Muscle of arm (tissue), 12 donors: ENCODE measurements around the gene RNF217. TPM values are rescaled to one million over a fixed set of nuclear protein-coding genes. Genes with fewer than 3 reads are reported as not detected.
"Not testable (repeated sequence)": the region's sequence is repeated elsewhere in the genome, so short reads cannot be mapped to it uniquely, and the experiment has no call there.

Experiments
- DNase-seq: peaks from one replicate; pipeline ENCODE4 v3.0.0-alpha.2; 2013
- polyA plus RNA-seq, 12 donors: library from polyadenylated mRNA; unstranded; fragments of 120-200 nt; gene quantifications; one replicate each; pipeline ENCODE4 v1.2.1, GENCODE V29; 2013; ENCODE audit not compliant: insufficient read length in 12 of 12

RNF217 gene
- polyA plus RNA-seq, 12 donors: 32.6 to 78.8 (median 50.6) TPM; not detected in 1

DNA sequence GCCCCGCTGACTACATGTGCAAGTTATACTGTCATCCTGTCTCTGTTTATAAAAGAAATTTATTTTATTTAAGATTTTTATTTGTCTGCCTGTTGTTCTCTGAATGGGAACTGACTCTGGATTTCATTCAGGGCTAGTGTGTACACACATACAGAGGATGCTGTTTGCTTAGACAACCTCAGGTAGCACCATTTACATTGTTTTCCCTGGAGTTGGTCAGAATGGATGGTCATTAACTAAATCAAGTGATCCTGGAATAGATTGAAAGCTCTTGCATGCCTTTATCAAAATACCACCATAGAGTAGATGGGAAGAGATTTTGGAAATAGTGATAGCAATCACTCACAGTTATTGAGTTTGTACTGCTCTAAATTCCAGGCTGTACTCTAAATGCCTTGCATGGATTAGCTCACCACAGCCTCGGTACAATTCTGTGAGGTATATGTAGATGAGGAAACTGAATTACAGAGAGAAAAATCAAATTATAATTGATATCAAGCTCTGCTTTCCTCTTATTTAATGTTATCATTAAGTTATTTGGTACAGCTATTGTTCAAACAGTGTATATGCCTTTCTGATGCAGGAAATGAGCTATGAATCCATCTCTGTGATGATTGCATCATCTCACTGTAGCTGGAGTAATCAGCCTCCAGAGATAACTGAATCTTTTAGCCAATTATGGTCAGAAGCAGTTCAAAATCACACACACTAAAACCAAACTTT, 51.9 kb downstream of the RNF217 start:
- no peak for DNase-seq

DNA sequence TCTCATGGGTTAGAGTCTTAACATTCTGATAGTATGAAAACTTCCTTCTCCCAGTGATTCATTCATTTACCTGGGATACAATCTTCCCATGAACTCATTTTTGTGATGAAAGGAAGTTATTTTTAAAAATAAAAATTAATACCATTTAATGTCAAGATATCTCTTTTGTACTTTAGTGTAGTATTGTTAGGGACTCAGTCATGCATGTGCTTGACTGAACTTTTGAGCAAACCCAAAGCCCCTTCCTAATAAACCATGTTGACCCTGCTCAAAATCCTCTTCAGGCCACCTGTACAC, 52.4 kb downstream of the RNF217 start:
- DNase-seq: no peak

GRCh38 chr6:125015152-125015551, 52.9 kb downstream of the RNF217 start:
- DNase-seq: no peak

GRCh38 chr6:125018136-125018535, 55.9 kb downstream of the RNF217 start:
- no peak for DNase-seq

DNA sequence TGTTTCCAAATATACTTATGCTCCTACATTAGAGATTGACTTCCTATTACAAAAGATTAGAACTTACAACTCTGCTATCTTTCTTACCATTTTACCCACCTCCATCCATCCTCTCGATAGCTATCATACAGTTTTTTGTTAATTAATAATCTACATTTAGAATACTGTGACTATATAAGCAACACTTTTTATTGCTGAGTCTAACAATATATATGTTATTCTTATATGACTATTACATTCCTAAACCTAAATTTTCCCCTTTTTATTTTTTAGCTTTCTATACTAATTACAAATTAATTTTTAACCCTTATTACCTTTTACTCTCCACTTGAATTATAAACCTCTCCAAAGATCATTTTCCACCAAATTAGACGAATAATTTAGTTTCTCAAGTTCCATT, 57.0 kb downstream of the RNF217 start:
- no peak for DNase-seq

DNA sequence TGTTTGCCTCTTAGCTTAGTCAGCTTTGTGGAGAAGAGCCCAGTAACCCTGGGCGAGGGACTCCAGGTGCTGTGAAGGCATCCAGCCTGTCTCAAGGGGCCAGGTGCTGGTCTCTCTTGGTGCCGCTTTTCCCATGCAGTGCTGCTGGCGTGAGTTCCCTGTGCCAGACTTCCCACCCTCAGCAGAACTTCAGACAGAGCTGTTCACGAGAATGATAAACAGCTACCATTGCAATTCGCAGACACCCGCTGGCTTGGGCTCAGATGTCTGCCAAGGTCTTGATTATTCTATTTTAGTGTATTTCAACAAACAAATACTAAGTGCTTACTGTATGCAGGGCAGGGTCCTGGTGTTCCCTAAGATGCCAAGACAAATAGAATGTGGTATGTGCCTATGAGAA, 57.7 kb downstream of the RNF217 start:
- DNase-seq: no peak

GRCh38 chr6:125020385-125020784, 58.1 kb downstream of the RNF217 start:
- no peak for DNase-seq

- DNase-seq: no peak
Measured at GRCh38 chr6:125022391-125022989, 60.3 kb downstream of the RNF217 start.

DNA sequence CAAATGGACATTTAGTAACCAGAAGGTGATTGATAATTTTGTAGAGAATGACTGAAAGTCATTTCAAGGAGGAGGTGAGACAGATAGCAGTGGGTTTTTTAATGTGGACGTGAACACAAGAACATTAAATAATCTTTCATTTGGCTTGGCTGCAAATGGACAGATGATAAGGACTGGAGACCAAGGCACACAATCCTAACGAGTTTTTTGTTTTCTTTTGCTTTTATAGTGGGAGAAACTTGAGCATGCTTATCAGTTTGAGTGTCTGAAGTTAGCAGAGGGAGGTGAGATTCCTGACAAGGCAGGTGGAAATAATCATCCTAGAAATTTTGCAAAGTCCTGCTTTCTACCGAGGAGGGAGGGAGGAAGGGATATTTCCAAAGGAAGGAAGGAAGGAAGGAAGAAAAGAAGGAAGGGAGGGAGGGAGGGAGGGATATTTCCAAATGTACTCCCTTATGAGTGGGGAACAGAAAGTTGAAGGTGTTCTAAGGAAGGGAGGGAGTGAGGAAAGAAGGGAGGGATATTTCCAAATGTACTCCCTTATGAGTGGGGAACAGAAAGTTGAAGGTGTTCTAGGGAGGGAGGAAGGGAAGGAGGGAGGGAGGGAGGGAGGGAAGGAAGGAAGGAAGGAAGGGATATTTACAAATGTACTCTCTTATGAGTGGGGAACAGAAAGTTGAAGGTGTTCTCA, 63.1 kb downstream of the RNF217 start:
- DNase-seq: no peak

GRCh38 chr6:125027287-125027686, 65.0 kb downstream of the RNF217 start:
- no peak for DNase-seq

DNA sequence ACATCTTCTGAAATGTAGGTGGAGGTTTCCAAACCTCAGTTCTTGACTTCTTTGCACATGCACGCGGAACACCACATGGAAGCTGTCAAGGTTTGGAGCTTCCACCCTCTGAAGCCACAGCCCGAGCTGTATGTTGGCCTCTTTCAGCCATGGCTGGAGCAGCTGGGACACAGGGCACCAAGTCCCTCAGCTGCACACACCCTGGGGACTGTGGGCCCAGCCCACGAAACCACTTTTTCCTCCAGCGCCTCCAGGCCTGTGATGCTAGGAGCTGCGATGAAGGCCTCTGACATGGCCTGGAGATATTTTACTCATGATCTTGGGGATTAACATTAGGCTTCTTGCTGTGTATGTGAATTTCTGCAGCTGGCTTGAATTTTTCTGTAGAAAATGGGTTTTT, 68.7 kb downstream of the RNF217 start:
- no peak for DNase-seq

DNA sequence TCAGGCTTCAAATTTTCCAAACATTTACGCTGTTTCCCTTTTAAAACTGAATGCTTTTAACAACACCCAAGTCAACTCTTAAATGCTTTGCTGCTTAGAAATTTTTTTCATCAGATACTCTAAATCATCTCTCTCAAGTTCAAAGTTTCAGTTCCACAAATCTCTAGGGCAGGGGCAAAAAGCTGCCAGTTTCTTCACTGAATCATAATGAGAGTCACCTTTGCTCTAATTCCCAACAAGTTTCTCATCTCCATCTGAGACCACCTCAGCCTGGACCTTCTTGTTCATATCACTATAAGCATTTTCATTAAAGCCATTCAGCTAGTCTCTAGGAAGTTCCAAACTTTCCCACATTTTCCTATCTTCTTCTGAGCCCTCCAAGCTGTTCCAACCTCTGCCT, 69.1 kb downstream of the RNF217 start:
- no peak for DNase-seq

DNA sequence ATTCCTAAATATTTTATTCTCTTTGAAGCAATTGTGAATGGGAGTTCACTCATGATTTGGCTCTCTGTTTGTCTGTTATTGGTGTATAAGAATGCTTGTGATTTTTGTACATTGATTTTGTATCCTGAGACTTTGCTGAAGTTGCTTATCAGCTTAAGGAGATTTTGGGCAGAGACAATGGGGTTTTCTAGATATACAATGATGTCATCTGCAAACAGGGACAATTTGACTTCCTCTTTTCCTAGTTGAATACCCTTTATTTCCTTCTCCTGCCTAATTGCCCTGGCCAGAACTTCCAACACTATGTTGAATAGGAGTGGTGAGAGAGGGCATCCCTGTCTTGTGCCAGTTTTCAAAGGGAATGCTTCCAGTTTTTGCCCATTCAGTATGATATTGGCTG, 72.7 kb downstream of the RNF217 start:
- not testable (repeated sequence) for DNase-seq

- DNase-seq: not testable (repeated sequence)
Measured at GRCh38 chr6:125036486-125036885, 74.2 kb downstream of the RNF217 start.

- DNase-seq: no peak
Measured at GRCh38 chr6:125037827-125038226, 75.6 kb downstream of the RNF217 start.

- DNase-seq: no peak
Measured at GRCh38 chr6:125038925-125039324, 76.7 kb downstream of the RNF217 start.

- DNase-seq: no peak
Measured at GRCh38 chr6:125041740-125042459, 79.7 kb downstream of the RNF217 start.

DNA sequence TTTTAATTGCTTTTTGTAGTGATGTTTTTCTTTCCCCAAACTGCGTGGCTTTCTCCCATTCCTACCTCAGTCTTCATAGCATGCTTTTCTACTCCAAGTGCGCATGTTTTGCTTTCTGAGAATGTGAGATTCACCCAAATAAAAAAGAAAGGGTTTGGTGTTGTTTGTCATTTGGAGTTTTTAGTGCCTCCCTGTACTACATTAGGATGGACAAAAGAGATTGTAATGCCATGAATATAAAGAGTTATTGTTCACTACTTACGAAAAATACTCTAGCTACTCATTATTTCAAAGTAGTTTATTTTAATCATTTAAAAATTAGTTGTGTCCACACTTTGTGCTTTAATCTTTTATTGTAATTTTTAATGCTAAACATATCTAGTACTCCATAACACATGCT, 81.8 kb downstream of the RNF217 start:
- no peak for DNase-seq

DNA sequence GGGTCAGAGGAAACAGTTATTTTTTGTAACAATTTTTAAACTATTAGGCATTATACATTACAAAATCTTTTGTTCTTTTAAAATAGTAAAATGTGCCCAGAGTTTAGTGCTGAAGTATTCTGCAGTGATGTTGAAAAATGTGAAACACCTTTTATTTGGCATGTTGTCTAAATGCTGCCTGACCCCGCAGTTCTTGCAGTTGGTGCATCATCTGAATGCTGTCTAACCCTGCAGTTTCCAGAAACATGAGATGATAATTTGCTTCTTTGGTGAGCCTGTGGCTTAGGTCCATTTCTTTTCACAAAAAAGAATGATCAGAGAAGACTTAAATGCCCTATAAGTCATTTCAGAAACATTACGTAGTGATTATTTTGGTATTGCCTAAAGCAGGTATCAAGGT, 82.4 kb downstream of the RNF217 start:
- no peak for DNase-seq

GRCh38 chr6:125046107-125046925, 84.1 kb downstream of the RNF217 start:
- no peak for DNase-seq

DNA sequence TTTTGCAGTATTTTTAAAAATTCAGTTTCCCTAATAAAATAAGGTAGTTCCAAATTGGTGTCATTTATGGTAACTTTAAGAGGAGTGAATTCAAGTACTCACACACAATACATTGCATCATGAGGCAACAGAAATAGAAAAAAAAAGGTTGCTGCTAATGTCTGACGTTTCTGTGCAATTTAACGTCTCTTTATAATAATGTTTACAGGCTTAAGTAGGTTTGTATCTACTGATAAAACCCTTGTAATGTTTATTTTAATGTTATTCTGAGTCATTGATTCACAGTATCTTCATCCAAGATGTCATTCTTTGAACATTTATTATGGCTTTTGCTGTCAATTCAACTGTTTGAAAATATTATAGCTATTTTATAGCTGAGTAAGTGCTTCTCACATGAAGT, 86.0 kb downstream of the RNF217 start:
- DNase-seq: no peak
